ENCODE results near the gene DNASE1L3.

GRCh38 chr3:58143417-58144055, 67.2 kb downstream of the DNASE1L3 start:
- no peak for TF ChIP-seq CTCF (IDR thresholded peaks at IDR 0.05; ENCODE audit: low read depth, low read length, missing input control)
- no peak for TF ChIP-seq GABPA (IDR thresholded peaks at IDR 0.05 in 1 of 2, conservative IDR thresholded peaks at IDR 0.05 in 1 of 2)
- TF ChIP-seq REST (IDR thresholded peaks at IDR 0.05), result peak; percentile 24
- peak; percentile 79 for TF ChIP-seq SP1 (IDR thresholded peaks at IDR 0.05)
- TF ChIP-seq TAF1 (conservative IDR thresholded peaks at IDR 0.05), result no peak
- peak; percentile 50 to 65 for TF ChIP-seq RAD21 (IDR thresholded peaks at IDR 0.05)
- peak; percentile 75 for TF ChIP-seq YY1 (IDR thresholded peaks at IDR 0.05)
- peak; percentile 83 for TF ChIP-seq NR2F2 (IDR thresholded peaks at IDR 0.05)
- no peak for TF ChIP-seq MAX (IDR thresholded peaks at IDR 0.05)
- TF ChIP-seq HNF4G (IDR thresholded peaks at IDR 0.05), result peak; percentile 19
- TF ChIP-seq EGR1 (IDR thresholded peaks at IDR 0.05; ENCODE audit: low read depth in 2 of 2), result no peak
- TF ChIP-seq JUND (IDR thresholded peaks at IDR 0.05), result peak in 1 of 2 donors; percentile 38
- no peak for TF ChIP-seq ATF3 (IDR thresholded peaks at IDR 0.05)
- TF ChIP-seq RXRA (IDR thresholded peaks at IDR 0.05), result peak; percentile 86 to 94
